Measurements from ENCODE around the gene SIX6. TPM values are rescaled to one million over a fixed set of nuclear protein-coding genes. Genes with fewer than 3 reads are reported as not detected.

The SIX6 gene
- total and polyA plus RNA-seq, 10 of the 15 experiments (the other 5 are each of a cell fraction or from before 2014, with no cell fraction given) = not detected

DNA sequence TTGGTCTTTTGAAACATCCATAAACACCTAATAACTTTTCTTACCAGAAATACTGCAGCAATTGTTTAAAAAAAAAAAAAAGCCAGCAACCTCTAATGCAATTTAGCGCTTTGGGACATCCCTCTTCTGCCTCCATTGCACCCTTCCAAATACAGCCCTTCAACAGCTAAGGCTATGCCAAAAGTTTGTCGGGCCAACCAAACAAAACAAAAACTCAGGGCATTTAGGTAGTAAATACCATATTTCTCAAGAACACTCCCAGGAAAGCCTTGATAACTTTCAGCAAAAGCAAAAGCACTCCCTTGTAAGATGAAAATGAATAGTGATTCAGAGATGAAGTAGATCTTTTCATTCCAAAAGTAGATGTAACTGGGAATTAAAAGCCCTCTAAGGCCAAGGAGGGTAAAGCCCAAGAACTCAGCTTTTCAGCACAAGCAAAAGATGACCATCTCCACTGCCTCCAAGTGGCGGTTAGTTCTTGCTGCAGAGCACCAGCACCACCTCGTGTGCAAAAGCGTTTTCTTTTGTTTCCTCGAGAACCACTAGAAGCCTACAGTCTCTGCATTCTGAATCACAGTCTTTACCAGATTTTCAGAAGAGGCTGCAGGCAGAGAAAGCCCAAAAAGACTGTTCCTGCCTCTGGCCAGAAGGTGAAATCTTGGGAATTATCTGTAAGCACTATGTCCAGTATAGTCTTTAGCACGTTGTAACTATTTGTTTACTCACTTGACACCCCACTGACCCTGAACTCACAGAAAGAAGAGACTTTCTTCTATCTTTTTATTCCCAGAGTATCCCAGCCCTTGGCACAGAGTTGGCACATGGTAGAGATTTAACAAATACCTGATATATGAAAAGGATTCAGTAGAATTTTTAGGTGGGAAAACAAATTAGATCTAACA lies 53.1 kb downstream of the SIX6 start:
- Histone ChIP-seq H3K4me1 (ENCODE audit: control insufficient read depth, insufficient read depth, low read length) (0 out of 2 replicates have a peak, but pooled peaks cover 5% of the 10 kb centered on the region), H3K9me3 (replicated peaks; ENCODE audit: control insufficient read depth, insufficient read depth, low read length) (no peaks in the 10 kb centered on the region), H3K27me3 (replicated peaks in 1 of 2; ENCODE audit: control insufficient read depth in 2 of 2, insufficient read depth in 2 of 2, low read length in 1 of 2) (no peaks in the 10 kb centered on the region), H3K36me3 (ENCODE audit: control insufficient read depth in 2 of 2, insufficient read depth in 2 of 2, low read length in 1 of 2) (no peaks in the 10 kb centered on the region), H3K79me2 (ENCODE audit: control insufficient read depth, insufficient read depth, low read length) (no peaks in the 10 kb centered on the region), H3K4me3 (no peak overlapping the region), H4K20me1 (ENCODE audit: control insufficient read depth, insufficient read depth) (no peaks in the 10 kb centered on the region), H3K9ac (ENCODE audit: control insufficient read depth, insufficient read depth, low read length) (no peak overlapping the region), H3K4me2 (ENCODE audit: control insufficient read depth, insufficient read depth) (no peak overlapping the region), H2AFZ (ENCODE audit: control insufficient read depth, low read depth, low read length) (no peak overlapping the region), H3K27ac (ENCODE audit: control insufficient read depth, insufficient read depth) (no peak overlapping the region)
- RAD21 ChIA-PET (ENCODE audit: unreplicated experiment) = interaction anchor here (0.7 to 3.5 kb wide), 13 partner anchors 202 to 690 kb away, joined by 3 to 36 read pairs (median 4); no protein-coding TSS in a partner anchor
- intact Hi-C loops (cut with micrococcal nuclease; ENCODE audit: unreplicated experiment) (loop anchor here (1.0 to 10.0 kb wide), 5 partner anchors 212 to 597 kb away; no protein-coding TSS in a partner anchor), in situ Hi-C loops (cut with MboI) (loop anchor here (5.0 kb wide), 2 partner anchors 215 to 375 kb away; no protein-coding TSS in a partner anchor)
- POLR2A ChIA-PET = no interaction called here
- peak; percentile 19 for DNase-seq (ENCODE audit: low read depth, low spot score)
- CTCF ChIA-PET = interaction anchor here (0.6 to 7.7 kb wide), 20 partner anchors 17 to 691 kb away, joined by 3 to 170 read pairs (median 3); partner anchors contain the start of gene PCNX4
- FAIRE-seq = no peak
- SMC1A ChIA-PET (ENCODE audit: uncharacterized antibody, unreplicated experiment) = interaction anchor here (0.7 to 7.4 kb wide), 20 partner anchors 15 to 1417 kb away, joined by 3 to 105 read pairs (median 4); partner anchors contain the start of gene DHRS7
- BruUV-seq (replicated peaks) = no TSS peak
- peak; percentile 94 for ATAC-seq
- 21% methylated on average over 7 of the region's 7 CpGs for WGBS (ENCODE audit: insufficient coverage, insufficient replicate concordance, low lambda C conversion rate, missing lambda C conversion rate)
- TF ChIP-seq TAF1 (IDR thresholded peaks at IDR 0.05; ENCODE audit: borderline replicate concordance, low read depth, low read length) (no peak), ESRRA (IDR thresholded peaks at IDR 0.05; ENCODE audit: low read length) (no peak), ZNF622 (IDR thresholded peaks at IDR 0.05) (no peak), TBL1XR1 (IDR thresholded peaks at IDR 0.05; ENCODE audit: low read depth, low read length) (no peak), RCOR1 (conservative IDR thresholded peaks at IDR 0.05; ENCODE audit: low read depth, low read length) (no peak), CBFB (IDR thresholded peaks at IDR 0.05; ENCODE audit: low read depth) (no peak), GATAD2B (conservative IDR thresholded peaks at IDR 0.05; ENCODE audit: low read depth) (no peak), RELA (IDR thresholded peaks at IDR 0.05; ENCODE audit: borderline replicate concordance, partially characterized antibody) (no peak), GABPA (IDR thresholded peaks at IDR 0.05; ENCODE audit: low read depth) (no peak), MYB (IDR thresholded peaks at IDR 0.05; ENCODE audit: borderline replicate concordance, low read depth, low read length) (no peak), RB1 (IDR thresholded peaks at IDR 0.05; ENCODE audit: borderline replicate concordance) (no peak), STAT1 (conservative IDR thresholded peaks at IDR 0.05) (no peak), POLR2A (IDR thresholded peaks at IDR 0.05; ENCODE audit: low read depth, low read length) (no peak)
- TF ChIP-seq, protein P1, sequence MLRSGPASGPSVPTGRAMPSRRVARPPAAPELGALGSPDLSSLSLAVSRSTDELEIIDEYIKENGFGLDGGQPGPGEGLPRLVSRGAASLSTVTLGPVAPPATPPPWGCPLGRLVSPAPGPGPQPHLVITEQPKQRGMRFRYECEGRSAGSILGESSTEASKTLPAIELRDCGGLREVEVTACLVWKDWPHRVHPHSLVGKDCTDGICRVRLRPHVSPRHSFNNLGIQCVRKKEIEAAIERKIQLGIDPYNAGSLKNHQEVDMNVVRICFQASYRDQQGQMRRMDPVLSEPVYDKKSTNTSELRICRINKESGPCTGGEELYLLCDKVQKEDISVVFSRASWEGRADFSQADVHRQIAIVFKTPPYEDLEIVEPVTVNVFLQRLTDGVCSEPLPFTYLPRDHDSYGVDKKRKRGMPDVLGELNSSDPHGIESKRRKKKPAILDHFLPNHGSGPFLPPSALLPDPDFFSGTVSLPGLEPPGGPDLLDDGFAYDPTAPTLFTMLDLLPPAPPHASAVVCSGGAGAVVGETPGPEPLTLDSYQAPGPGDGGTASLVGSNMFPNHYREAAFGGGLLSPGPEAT (IDR thresholded peaks at IDR 0.05; ENCODE audit: low read depth) = no peak
- TF ChIP-seq, protein P2, sequence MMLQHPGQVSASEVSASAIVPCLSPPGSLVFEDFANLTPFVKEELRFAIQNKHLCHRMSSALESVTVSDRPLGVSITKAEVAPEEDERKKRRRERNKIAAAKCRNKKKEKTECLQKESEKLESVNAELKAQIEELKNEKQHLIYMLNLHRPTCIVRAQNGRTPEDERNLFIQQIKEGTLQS (IDR thresholded peaks at IDR 0.05; ENCODE audit: borderline replicate concordance, extremely low read depth, low read depth, low read length) = no peak
- TF ChIP-seq, protein P3, sequence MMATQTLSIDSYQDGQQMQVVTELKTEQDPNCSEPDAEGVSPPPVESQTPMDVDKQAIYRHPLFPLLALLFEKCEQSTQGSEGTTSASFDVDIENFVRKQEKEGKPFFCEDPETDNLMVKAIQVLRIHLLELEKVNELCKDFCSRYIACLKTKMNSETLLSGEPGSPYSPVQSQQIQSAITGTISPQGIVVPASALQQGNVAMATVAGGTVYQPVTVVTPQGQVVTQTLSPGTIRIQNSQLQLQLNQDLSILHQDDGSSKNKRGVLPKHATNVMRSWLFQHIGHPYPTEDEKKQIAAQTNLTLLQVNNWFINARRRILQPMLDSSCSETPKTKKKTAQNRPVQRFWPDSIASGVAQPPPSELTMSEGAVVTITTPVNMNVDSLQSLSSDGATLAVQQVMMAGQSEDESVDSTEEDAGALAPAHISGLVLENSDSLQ (IDR thresholded peaks at IDR 0.05) = no peak
- TF ChIP-seq, protein P4, sequence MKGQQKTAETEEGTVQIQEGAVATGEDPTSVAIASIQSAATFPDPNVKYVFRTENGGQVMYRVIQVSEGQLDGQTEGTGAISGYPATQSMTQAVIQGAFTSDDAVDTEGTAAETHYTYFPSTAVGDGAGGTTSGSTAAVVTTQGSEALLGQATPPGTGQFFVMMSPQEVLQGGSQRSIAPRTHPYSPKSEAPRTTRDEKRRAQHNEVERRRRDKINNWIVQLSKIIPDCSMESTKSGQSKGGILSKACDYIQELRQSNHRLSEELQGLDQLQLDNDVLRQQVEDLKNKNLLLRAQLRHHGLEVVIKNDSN (IDR thresholded peaks at IDR 0.05; ENCODE audit: borderline replicate concordance, extremely low read length, insufficient read depth, low read depth, low read length) = no peak
